Activated CD8-positive, alpha-beta memory T cell treated with anti-CD3 and anti-CD28 coated beads, Interleukin-2, amount 50 U/mL, for 1 hour (primary cell): ENCODE data around the gene DEGS1.
"Not testable (repeated sequence)": the region's sequence is repeated elsewhere in the genome, so short reads cannot be mapped to it uniquely, and the experiment has no call there.

ENCODE experiments used
- DNase-seq: peaks from one replicate; pipeline ENCODE4 v3.0.0-alpha.2; 2020; ENCODE audit errors: extremely low read depth

The DEGS1 gene

GRCh38 chr1:224180783-224181452 is 2.1 kb upstream of the DEGS1 start:
- DNase-seq = no peak

GRCh38 chr1:224181453-224181810 is 1.6 kb upstream of the DEGS1 start:
- no peak for DNase-seq

GRCh38 chr1:224182057-224182865 is 779 bp upstream of the DEGS1 start:
- no peak for DNase-seq

GRCh38 chr1:224183591-224184312 is 712 bp downstream of the DEGS1 start:
- DNase-seq = no peak

- DNase-seq = no peak
These were observed 2.2 kb downstream of the DEGS1 start for GRCh38 chr1:224185208-224185607.

GRCh38 chr1:224188286-224188685 is 5.2 kb downstream of the DEGS1 start:
- no peak for DNase-seq

GRCh38 chr1:224189561-224189960 is 6.5 kb downstream of the DEGS1 start:
- no peak for DNase-seq

GRCh38 chr1:224192082-224192788 is 9.2 kb downstream of the DEGS1 start:
- no peak for DNase-seq

- DNase-seq = no peak
These were observed 10.4 kb downstream of the DEGS1 start for GRCh38 chr1:224193319-224193966.

- no peak for DNase-seq
These were observed 14.0 kb downstream of the DEGS1 start for GRCh38 chr1:224196813-224197600.

- DNase-seq = no peak
These were observed 15.5 kb downstream of the DEGS1 start for GRCh38 chr1:224198572-224198971.

GRCh38 chr1:224199679-224200078 is 16.6 kb downstream of the DEGS1 start:
- DNase-seq = no peak

- no peak for DNase-seq
These were observed 18.3 kb downstream of the DEGS1 start for GRCh38 chr1:224201383-224201782.

- DNase-seq = no peak
These were observed 18.8 kb downstream of the DEGS1 start for GRCh38 chr1:224201853-224202252.

GRCh38 chr1:224203243-224204016 is 20.4 kb downstream of the DEGS1 start:
- DNase-seq = no peak

GRCh38 chr1:224205438-224205840 is 22.4 kb downstream of the DEGS1 start:
- no peak for DNase-seq

- DNase-seq = not testable (repeated sequence)
These were observed 23.0 kb downstream of the DEGS1 start for GRCh38 chr1:224205931-224206538.

- DNase-seq = no peak
These were observed 28.3 kb downstream of the DEGS1 start for GRCh38 chr1:224211206-224211962.

- DNase-seq = no peak
These were observed 29.6 kb downstream of the DEGS1 start for GRCh38 chr1:224212618-224213061.
